A549 (cell line): ENCODE measurements around the gene IL20RB. TPM values are rescaled to one million over a fixed set of nuclear protein-coding genes. Genes with fewer than 3 reads are reported as not detected.

Experiments
- ATAC-seq, 2 experiments: fragments of 200-7000 bp in 1 of 2; fragments of >200 bp in 1 of 2; cut with Nextera tagmentation in 1 of 2; cut with Tn5 transposase in 1 of 2; 3 replicates each; pipeline versions ENCODE4 v1.8.0 to v1.9.1; 2018 to 2020; ENCODE audit warnings: mild to moderate bottlenecking in 1 of 2, moderate library complexity in 1 of 2
- CTCF ChIA-PET: fragments of 300-600 bp; sonication (Branson Sonifier 250); formaldehyde crosslinking; extraction: SDS; loops from one replicate; lab custom pipeline; 2021; ENCODE audit warnings: antibody characterized with exemption, inconsistent platforms; lab: Yijun Ruan, JAX
- POLR2A ChIA-PET: fragments of 350-600 bp; formaldehyde crosslinking; extraction: SDS; loops from one replicate; lab custom pipeline; 2021; ENCODE audit warnings: antibody characterized with exemption, inconsistent platforms; lab: Yijun Ruan, JAX
- DNase-seq, 2 experiments: peaks; one replicate each; pipeline versions ENCODE4 v3.0.0 to v3.0.0-alpha.2; 2011 to 2016; ENCODE audit warnings: low read depth in 1 of 2, low spot score in 1 of 2
- FAIRE-seq: peaks from 2 replicates; lab custom pipeline; 2011; peaks lifted over from hg19 to GRCh38; lab: Jason Lieb, UNC
- H3K27ac ChIP-seq, 2 experiments: fragments of >200 bp; sonication (Bioruptor Twin); formaldehyde crosslinking; 3 replicates each; pipeline ENCODE4 v1.5.1; 2016 to 2017
- H3K4me1 ChIP-seq: fragments of >200 bp; sonication (Bioruptor Twin); formaldehyde crosslinking; 3 replicates; pipeline ENCODE4 v1.6.1; 2016
- H3K4me2 ChIP-seq: fragments of >200 bp; sonication (Bioruptor Twin); formaldehyde crosslinking; 3 replicates; pipeline ENCODE4 v1.6.1; 2016
- H3K4me3 ChIP-seq: fragments of >200 bp; sonication (Bioruptor Twin); formaldehyde crosslinking; 3 replicates; pipeline ENCODE4 v1.5.1; 2016
- H3K9me3 ChIP-seq: fragments of >200 bp; sonication (Bioruptor Twin); formaldehyde crosslinking; 3 replicates; pipeline ENCODE4 v1.6.1; 2016
- ATOH8 ChIP-seq: fragments of 250-450 bp; sonication (Bioruptor Pico); IDR thresholded peaks from 2 replicates; pipeline ENCODE4 v1.5.0; 2020; ENCODE audit warnings: low read depth, mild to moderate bottlenecking, moderate library complexity
- CBX2 ChIP-seq: fragments of 200-600 bp; sonication (generic); IDR thresholded peaks from 2 replicates; pipeline ENCODE4 v1.6.1; 2016; ENCODE audit warnings: low read depth, mild to moderate bottlenecking, borderline replicate concordance
- CBX8 ChIP-seq: fragments of 200-600 bp; sonication (generic); IDR thresholded peaks from 2 replicates; pipeline ENCODE4 v1.6.1; 2016
- CEBPB ChIP-seq, 2 experiments: fragments of >200 bp in 1 of 2; sonication (Bioruptor Twin) in 1 of 2; formaldehyde crosslinking in 1 of 2; IDR thresholded peaks; 2 replicates each; pipeline ENCODE4 v1.6.1; 2012 to 2016
- CTCF ChIP-seq: fragments of >200 bp; sonication (Bioruptor Twin); formaldehyde crosslinking; IDR thresholded peaks from 3 replicates; pipeline ENCODE4 v1.5.1; 2016
- EHF ChIP-seq: fragments of 250-450 bp; sonication (Bioruptor Pico); IDR thresholded peaks from 2 replicates; pipeline ENCODE4 v1.5.0; 2020; ENCODE audit warnings: mild to moderate bottlenecking
- ESRRA ChIP-seq: fragments of 150-350 bp; IDR thresholded peaks from 2 replicates; pipeline ENCODE4 v1.6.1; 2014; ENCODE audit warnings: mild to moderate bottlenecking, low read length, borderline replicate concordance
- FOXS1 ChIP-seq: fragments of 250-450 bp; sonication (Bioruptor Pico); IDR thresholded peaks from 2 replicates; pipeline ENCODE4 v1.5.0; 2020; ENCODE audit warnings: mild to moderate bottlenecking, moderate library complexity
- GATA3 ChIP-seq: IDR thresholded peaks from 2 replicates; pipeline ENCODE4 v1.6.1; 2012; ENCODE audit warnings: borderline replicate concordance
- HDAC2 ChIP-seq: fragments of 200-600 bp; sonication (generic); IDR thresholded peaks from 2 replicates; pipeline ENCODE4 v1.6.1; 2016
- HES2 ChIP-seq: fragments of >200 bp; sonication (Bioruptor Twin); formaldehyde crosslinking; IDR thresholded peaks from 2 replicates; pipeline ENCODE4 v1.6.1; 2016
- HEYL ChIP-seq: fragments of 250-450 bp; sonication (Bioruptor Pico); IDR thresholded peaks from 2 replicates; pipeline ENCODE4 v1.8.0; 2021; ENCODE audit warnings: mild to moderate bottlenecking, moderate library complexity
- HOXB5 ChIP-seq: fragments of 250-450 bp; sonication (Bioruptor Pico); IDR thresholded peaks from 2 replicates; pipeline ENCODE4 v1.5.0; 2020; ENCODE audit warnings: mild to moderate bottlenecking, moderate library complexity
- JUN ChIP-seq, 2 experiments: fragments of >200 bp; sonication (Bioruptor Twin); formaldehyde crosslinking; IDR thresholded peaks; 2 replicates in 1 of 2; 3 replicates in 1 of 2; pipeline ENCODE4 v1.6.1; 2016 to 2017
- JUNB ChIP-seq: fragments of >200 bp; sonication (Bioruptor Twin); formaldehyde crosslinking; IDR thresholded peaks from 2 replicates; pipeline ENCODE4 v1.6.1; 2016
- KDM5A ChIP-seq: fragments of 200-600 bp; sonication (generic); IDR thresholded peaks from 2 replicates; pipeline ENCODE4 v1.6.1; 2016; ENCODE audit warnings: antibody characterized with exemption, mild to moderate bottlenecking
- MAFK ChIP-seq: fragments of 450-650 bp; IDR thresholded peaks from 2 replicates; pipeline ENCODE4 v1.6.1; 2014; ENCODE audit not compliant: partially characterized antibody
- NPAS2 ChIP-seq: fragments of 250-450 bp; sonication (Bioruptor Pico); IDR thresholded peaks from 2 replicates; pipeline ENCODE4 v1.8.0; 2022; ENCODE audit warnings: mild to moderate bottlenecking, moderate library complexity, borderline replicate concordance
- PHF8 ChIP-seq: fragments of 200-600 bp; sonication (generic); IDR thresholded peaks from 2 replicates; pipeline ENCODE4 v1.6.1; 2016; ENCODE audit warnings: low read depth, mild to moderate bottlenecking, antibody characterized with exemption, moderate library complexity, borderline replicate concordance
- POLR2A ChIP-seq: IDR thresholded peaks from 2 replicates; pipeline ENCODE4 v1.6.1; 2012; ENCODE audit warnings: mild to moderate bottlenecking, low read length
- POLR2AphosphoS2 ChIP-seq: conservative IDR thresholded peaks from 2 replicates; pipeline ENCODE4 v1.6.1; 2012; ENCODE audit warnings: low read length, improper control_type of control experiment, inconsistent platforms
- SMC3 ChIP-seq: fragments of >200 bp; sonication (Bioruptor Twin); formaldehyde crosslinking; IDR thresholded peaks from 3 replicates; pipeline ENCODE4 v1.6.1; 2018; ENCODE audit warnings: inconsistent platforms
- SREBF2 ChIP-seq: fragments of 450-650 bp; IDR thresholded peaks from 2 replicates; pipeline ENCODE4 v1.6.1; 2014; ENCODE audit warnings: mild to moderate bottlenecking, moderate library complexity
- TFCP2L1 ChIP-seq: fragments of 250-450 bp; sonication (Bioruptor Pico); IDR thresholded peaks from 2 replicates; pipeline ENCODE4 v1.5.0; 2021; ENCODE audit warnings: mild to moderate bottlenecking
- ZC3H11A ChIP-seq: fragments of 450-650 bp; IDR thresholded peaks from 2 replicates; pipeline ENCODE4 v1.6.1; 2014; ENCODE audit warnings: antibody characterized with exemption, mild to moderate bottlenecking
- ZSCAN20 ChIP-seq: fragments of 250-450 bp; sonication (Bioruptor Pico); IDR thresholded peaks from 2 replicates; pipeline ENCODE4 v1.8.0; 2022; ENCODE audit warnings: mild to moderate bottlenecking, moderate library complexity
- WGBS: methylation state at CpG from one replicate; pipeline ENCODE4 v1.1.6; 2017; ENCODE audit errors: missing lambda C conversion rate; 5-methylcytosine and 5-hydroxymethylcytosine counted together
- polyA plus RNA-seq, 4 experiments: library from polyadenylated mRNA; depleted of rRNA in 3 of 4; stranded (reverse); fragments of >200 nt; fragmentation: RNase III in 1 of 4; extraction: RNeasy Plus Mini Kit Qiagen cat#74134 plus additional on column Dnase treatment in 1 of 4; gene quantifications; 2 replicates in 3 of 4; 3 replicates in 1 of 4; pipeline ENCODE4 v1.2.3, GENCODE V29; 2011 to 2017
- TF ChIP-seq, protein P1 (sequence below): fragments of >200 bp; sonication (Bioruptor Twin); formaldehyde crosslinking; IDR thresholded peaks from 3 replicates; pipeline ENCODE4 v1.6.1; 2016

Gene IL20RB
- polyA plus RNA-seq, 2 of the 4 experiments (the other 2 are of a cell fraction), result 1.1 to 6.9 TPM

GRCh38 chr3:136994772-136995516 is 37.2 kb downstream of the IL20RB start:
- Histone ChIP-seq H3K4me2 (peak overlapping the region; percentile 30; the same call in 2 of the 3 replicates), H3K4me1 (peaks cover 11% of the 10 kb centered on the region), H3K27ac (peak overlapping the region; percentile 45 to 68; a peak in 4 of 6 replicates), H3K4me3 (no peak overlapping the region), H3K9me3 (no peaks in the 10 kb centered on the region)
- ATAC-seq (0 out of 6 replicates have a peak, but pooled peaks of 1 of the 2 experiments have one; percentile 24), DNase-seq (peak in 1 of 2 experiments; percentile 24), FAIRE-seq (no peak)
- TF ChIP-seq CTCF (no peak), ATOH8 (CRISPR knock-in tag) (no peak), ZSCAN20 (no peak), PHF8 (no peak), POLR2A (no peak), ZC3H11A (no peak), EHF (CRISPR knock-in tag) (no peak), JUN (IDR thresholded peaks at IDR 0.05) (no peak), ESRRA (no peak), NPAS2 (CRISPR knock-in tag) (no peak)
- 65% methylated on average over 8 of the region's 8 CpGs for WGBS
- POLR2A ChIA-PET, result no interaction called here
- CTCF ChIA-PET, result interaction anchor here (1.7 kb wide), 1 partner anchor 19 kb away, joined by 5 read pairs; no protein-coding TSS in a partner anchor

GRCh38 chr3:136995652-136996051 is 37.9 kb downstream of the IL20RB start:
- H3K4me1 ChIP-seq, result peaks cover 11% of the 10 kb centered on the region
- ATAC-seq (no peak), DNase-seq (no peak), FAIRE-seq (no peak)
- no peaks in the 10 kb centered on the region for H3K9me3 ChIP-seq
- no peak overlapping the region for H3K4me2 ChIP-seq
- POLR2A ChIA-PET, result no interaction called here
- CTCF ChIA-PET, result interaction anchor here (1.7 kb wide), 1 partner anchor 18 kb away, joined by 5 read pairs; no protein-coding TSS in a partner anchor
- peak overlapping the region; percentile 45 to 68; a peak in 4 of 6 replicates for H3K27ac ChIP-seq
- WGBS, result 58% methylated on average over 1 of the region's 1 CpG
- H3K4me3 ChIP-seq, result no peak overlapping the region
- TF ChIP-seq CBX8 (no peak), GATA3 (no peak), HDAC2 (no peak), TFCP2L1 (CRISPR knock-in tag) (no peak), JUNB (no peak), HEYL (CRISPR knock-in tag) (no peak), POLR2A (no peak), FOXS1 (CRISPR knock-in tag) (no peak)

GRCh38 chr3:137000039-137000438 is 42.3 kb downstream of the IL20RB start:
- Histone ChIP-seq H3K4me2 (no peak overlapping the region), H3K9me3 (no peaks in the 10 kb centered on the region), H3K4me1 (peaks cover 4% of the 10 kb centered on the region; the same call in 2 of the 3 replicates), H3K4me3 (no peak overlapping the region), H3K27ac (no peak overlapping the region)
- no peak for ATAC-seq
- ChIA-PET POLR2A (no interaction called here), CTCF (no interaction called here)
- no peak for FAIRE-seq
- DNase-seq, result no peak
- TF ChIP-seq HES2 (no peak), KDM5A (no peak), CEBPB (IDR thresholded peaks at IDR 0.05) (no peak), SREBF2 (no peak), MAFK (no peak), PHF8 (no peak), TFCP2L1 (CRISPR knock-in tag) (no peak), ATOH8 (CRISPR knock-in tag) (no peak), CBX2 (no peak), HOXB5 (CRISPR knock-in tag) (no peak), ESRRA (no peak), CTCF (no peak), POLR2AphosphoS2 (no peak), SMC3 (no peak), FOXS1 (CRISPR knock-in tag) (no peak), NPAS2 (CRISPR knock-in tag) (no peak)
- TF ChIP-seq, protein P1, sequence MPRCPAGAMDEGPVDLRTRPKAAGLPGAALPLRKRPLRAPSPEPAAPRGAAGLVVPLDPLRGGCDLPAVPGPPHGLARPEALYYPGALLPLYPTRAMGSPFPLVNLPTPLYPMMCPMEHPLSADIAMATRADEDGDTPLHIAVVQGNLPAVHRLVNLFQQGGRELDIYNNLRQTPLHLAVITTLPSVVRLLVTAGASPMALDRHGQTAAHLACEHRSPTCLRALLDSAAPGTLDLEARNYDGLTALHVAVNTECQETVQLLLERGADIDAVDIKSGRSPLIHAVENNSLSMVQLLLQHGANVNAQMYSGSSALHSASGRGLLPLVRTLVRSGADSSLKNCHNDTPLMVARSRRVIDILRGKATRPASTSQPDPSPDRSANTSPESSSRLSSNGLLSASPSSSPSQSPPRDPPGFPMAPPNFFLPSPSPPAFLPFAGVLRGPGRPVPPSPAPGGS, result no peak
